HG02678 (cell line): ENCODE measurements around the gene GRID1.

Source experiments
- ATAC-seq: cut with Tn5 transposase; IDR thresholded peaks from one replicate; pipeline ENCODE4 v1.9.1; 2021; ENCODE audit warnings: mild to moderate bottlenecking, moderate library complexity; ENCODE audit not compliant: unreplicated experiment

GRID1 gene

DNA sequence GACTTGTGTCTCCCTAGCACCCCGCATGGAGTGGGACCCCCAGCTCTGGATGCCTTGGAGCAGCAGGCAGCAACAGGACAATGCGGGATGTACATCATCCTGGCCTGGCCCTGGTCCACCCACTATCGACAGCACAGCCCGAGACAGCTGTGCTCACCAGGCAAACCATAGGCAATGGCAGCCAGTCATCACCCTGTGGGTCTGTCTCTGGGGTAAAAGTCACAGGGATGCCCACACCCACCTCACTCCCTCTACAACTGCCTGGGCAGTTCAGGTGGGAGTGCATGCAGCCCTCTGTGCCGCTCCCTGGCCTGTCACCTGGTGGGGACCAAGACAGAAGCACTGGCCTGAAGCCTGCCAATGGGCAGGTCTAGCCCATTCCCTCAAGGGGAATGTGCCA is 147.8 kb downstream of the GRID1 start:
- no peak for ATAC-seq

DNA sequence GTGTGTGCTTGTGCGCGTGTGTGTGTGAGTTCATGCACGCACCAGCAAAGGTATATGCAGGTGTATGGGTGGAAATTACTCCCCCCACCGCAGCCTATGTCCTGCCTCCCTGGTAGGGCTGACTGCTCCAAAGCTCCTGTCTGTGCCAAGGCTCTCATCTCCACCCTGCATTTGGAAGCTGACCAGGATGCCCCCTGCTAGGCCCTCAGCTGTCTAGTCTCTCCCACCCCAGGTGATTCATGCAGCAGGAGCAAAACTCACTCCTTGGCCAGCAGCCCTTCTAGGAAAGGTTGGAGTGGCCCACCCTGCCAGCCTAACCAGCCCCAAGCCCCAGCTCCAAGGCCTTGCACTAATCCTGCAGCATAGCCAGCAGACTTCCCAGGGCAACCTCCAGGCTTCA is 148.4 kb downstream of the GRID1 start:
- ATAC-seq = no peak

DNA sequence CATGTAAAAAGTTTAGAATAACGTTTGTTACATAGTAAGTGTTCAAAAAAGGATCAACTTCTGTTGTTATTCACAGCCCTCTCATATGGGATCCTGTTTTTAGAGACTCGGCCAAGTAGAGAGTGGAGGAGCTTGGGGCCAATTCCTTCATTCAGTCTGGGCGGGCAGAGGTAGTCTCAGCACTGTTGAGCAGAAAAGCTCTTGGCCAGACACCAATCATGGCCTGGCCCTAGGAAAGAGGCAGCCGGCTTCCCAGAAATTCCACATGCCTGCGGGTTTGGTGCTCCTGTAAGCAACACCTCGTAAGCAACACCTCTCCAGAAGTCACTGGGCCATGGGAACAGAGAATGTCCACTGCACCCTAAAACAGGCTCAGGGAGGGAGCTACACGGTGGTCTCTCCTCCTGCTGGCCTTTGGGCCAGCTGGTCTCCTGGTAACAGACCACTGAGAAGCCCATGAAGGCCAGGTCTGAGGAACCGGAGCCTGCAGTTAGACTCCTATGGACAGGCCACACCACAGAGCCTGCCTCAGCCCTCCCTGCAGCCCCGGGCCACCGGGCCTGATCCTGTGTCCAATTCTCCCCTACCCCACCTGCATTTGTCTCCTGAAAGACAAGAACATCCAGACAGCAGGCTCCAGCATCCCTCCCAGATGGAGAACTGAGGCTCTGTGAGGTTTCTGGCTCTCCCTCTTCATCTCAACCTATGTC is 149.1 kb downstream of the GRID1 start:
- ATAC-seq = no peak

DNA sequence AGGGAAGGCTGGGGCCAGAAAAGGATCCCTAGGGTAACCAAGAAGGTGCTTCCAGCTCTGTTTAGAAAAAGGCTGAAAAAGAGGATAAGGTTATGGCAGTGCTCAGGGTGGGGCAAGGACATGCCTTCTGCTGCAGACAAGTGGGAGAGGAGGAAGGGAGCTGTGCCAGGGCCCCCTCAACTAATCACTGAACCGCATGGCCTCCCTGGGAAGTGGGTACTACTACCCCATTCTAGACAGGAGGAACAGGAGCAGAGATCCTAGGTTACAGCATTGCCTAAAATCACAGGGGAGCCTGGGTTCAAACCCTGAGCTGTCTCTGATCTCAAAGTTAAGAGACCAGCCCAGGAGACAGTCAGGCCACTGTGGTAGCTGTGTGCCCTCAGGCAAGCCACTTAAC is 149.7 kb downstream of the GRID1 start:
- ATAC-seq = no peak

DNA sequence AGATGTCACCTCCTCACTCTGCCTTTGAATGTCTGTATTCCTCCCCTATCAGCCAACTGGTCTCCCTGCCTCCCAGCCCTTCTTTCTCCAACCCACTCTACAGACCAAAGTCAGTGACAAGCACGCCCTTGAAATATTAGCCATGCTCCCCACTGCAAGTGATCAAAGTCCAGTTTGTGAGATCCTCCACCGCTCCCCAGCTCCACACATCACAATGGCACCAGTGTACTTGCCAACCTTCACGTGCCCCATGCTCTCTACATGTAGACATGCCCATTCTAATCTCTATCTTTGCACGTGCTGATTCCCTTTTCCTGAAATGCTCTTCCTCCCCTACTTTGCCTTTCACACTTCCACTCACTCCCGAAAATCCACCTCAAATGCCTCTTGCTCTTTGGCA is 150.9 kb downstream of the GRID1 start:
- no peak for ATAC-seq

DNA sequence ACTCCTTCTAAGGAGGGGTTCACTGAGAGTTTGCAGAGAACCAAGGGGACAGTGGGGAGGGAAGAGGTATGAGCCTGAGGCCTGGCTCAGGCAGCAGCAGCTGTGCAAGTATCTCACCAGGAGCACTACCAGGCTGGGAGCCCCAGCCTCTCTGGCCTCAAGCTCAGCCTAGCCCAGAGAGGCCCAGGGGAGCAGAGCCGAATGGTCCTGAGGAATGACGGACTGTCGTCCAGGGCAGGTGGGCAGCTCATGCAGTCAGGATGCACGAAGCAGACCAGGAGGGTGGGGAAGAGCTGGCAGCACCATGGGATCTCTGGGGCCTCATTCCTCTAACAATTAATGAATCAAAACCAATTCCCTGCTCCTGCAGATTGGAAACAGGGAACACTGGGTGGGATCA is 151.5 kb downstream of the GRID1 start:
- ATAC-seq = no peak

DNA sequence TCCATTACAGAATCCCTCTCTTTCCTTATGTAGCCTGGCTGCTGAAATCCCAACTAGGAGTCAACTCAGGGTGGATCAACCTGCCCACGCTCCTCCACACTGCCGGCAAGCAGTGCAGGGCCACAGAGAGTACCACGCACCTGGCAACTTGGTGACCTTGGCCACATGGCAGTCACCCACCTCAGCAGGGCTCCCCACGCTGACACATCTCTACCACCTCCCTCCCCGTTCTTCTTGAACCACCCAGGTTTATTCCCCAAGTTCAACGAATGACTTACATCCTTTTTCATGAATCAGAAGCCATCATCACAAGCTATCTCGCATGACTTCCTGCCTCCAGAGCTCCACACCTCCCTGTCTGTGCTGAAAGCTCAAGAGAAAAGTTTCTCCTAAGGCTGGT is 153.4 kb downstream of the GRID1 start:
- ATAC-seq = no peak

DNA sequence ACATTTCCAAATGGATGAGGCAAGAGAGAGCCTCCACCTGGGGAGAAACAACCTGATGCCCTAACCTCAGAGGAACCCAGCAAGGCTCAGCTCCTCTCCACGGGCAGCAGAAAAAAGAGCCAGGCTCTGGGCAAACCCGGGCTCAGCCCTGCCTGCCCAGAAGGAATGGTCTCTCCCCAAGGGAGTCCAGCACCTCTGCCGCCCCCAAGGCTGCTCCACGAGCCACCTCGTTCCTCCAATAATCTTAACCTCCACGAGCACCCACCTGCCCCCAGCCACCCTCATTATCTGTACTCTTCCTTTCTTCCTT is 154.2 kb downstream of the GRID1 start:
- ATAC-seq = no peak

DNA sequence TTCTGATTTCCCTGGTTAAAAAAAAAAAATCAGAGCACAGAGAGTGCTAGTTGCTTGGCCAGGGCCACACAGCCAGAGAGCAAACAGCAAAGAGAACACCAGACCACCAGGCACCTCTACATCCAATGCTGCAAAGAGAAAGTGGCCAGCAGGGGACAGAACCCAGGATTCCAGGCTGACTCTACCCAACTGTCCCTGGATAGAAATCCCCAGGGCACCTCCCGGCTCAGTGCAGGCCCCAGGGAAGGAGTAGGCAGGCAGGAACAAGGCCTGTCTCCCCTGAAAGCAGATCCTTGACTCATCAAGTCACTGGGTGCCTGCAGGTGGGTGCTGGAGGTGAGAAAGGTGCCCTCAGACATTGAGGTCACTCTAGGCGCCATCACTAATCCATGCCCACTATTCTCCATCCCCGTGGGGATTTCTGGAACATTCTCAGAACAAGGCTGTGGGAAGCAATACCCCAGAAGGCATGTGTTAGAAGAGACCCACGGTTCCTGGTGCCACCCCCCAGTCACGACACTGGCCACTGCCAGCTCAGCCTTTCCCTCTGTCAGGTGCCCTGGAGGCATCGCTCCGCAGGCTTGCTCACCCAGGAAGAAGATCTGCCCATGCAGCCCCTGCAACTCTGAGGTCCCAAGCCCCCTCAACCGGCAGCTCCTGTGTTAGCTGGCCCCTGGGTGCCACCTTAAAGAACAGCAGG is 154.8 kb downstream of the GRID1 start:
- no peak for ATAC-seq

DNA sequence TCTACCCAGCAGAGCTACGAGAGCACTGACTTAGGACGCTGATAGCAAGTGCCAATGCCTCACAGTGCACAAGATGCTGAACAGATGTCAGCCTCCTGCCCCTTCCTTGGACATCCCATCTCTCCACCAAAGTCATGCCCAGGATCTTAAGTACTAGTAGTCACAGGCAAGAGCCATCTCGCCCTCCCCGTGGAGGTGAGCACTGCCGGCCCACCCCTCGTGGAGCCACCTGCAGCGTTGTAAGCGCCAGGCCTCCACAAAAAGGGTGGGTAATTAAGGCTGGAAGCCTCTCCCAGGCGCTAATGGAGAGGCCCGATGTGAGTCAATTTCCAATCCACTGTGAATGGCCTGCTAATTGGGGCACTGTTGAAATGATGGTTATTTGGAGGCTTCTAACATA is 156.2 kb downstream of the GRID1 start:
- ATAC-seq = no peak

DNA sequence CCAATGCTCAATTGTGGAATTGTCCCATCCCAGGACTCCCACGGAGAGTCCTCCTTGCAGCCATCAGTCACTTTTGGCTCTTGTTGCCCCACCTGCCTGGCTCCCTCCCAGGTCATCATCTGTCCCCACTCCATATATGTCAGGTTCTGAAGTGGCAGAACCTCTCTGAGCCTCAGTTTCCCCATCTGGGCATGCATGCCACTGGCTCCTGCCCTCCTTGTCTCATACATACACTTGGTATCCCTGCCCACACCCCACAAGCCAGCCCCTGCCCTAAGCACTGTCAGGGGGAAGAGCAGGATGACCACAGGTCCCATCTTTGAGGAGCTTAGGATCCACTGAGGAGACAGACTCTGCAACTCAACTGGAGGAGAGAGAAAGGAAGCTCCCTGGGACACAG is 156.9 kb downstream of the GRID1 start:
- ATAC-seq = no peak

DNA sequence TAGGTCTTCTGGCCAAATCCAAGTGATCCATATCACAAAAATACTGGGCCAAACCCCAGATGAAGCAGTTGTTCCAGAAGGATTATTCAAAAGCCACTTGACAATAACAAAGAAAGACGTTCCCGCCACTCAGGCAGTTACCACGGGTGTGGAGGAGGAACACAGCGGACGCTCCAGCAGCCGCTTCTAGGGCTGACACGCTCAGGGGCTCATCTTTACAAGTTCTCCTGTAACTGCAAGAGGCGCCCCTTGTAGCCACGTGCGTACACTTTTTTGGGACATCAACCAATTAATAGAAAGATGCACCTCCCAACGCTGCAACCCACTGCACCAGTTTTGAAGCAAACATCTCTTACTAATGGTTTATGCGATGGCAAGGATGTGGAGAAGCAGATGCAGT is 159.4 kb downstream of the GRID1 start:
- no peak for ATAC-seq

DNA sequence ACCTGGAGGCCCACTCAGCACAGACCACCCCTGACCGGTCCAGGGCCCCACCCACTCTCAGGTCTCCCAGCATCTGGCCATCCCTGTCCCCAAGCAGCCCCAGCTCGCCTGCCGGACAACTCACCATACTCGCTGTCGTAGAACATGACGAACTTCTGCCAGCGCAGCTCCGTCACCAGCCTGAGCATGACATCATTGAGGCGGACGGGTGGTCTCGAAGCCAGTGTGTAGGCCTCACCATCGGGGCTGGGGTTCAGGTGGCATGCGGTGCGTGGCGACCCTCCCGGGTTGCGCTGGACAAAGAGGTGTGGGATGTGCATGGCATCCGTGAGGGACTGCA is 160.4 kb downstream of the GRID1 start:
- no peak for ATAC-seq

DNA sequence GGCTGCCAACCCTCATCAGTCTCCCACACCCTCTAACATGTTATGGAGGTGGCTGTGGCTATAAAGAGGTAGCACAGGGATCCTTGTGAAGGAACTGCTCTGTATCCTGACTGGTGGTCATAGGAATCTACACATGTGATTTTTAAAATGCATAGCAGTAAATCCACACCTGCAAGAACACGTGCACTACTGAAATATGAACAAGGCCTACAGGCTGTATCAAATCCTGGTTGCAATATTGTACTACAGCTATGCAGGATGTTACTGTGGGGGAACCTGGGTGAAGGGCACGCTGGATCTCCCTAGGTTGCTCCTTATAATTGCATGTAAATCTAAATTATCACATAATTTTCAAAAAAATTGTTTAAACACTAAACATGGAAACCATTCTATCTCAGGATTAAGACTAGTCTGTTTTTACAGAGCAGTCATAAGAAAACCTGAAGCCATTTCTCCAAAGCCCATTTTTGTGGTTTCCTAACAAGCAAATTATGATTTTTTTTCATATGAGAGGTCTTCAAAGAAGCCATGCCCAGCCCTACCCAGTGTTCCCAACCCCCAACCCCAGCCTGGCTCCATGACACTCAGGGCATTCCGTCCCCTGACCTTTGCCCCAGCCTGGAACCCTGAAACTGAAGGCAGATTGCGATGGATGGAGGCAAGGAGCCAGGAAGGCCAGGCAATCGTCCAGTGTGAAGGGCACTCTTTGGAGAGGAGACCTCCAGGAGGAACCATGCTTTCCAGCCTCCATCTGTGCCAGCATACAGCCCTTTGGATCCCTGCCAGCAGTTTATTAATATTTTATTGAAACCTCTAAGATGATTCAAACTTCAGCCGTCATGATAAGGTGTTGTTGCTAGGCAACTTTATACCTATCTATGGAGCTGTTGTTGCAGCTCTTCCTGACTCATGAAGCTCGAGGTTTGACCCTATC is 161.0 kb downstream of the GRID1 start:
- no peak for ATAC-seq

DNA sequence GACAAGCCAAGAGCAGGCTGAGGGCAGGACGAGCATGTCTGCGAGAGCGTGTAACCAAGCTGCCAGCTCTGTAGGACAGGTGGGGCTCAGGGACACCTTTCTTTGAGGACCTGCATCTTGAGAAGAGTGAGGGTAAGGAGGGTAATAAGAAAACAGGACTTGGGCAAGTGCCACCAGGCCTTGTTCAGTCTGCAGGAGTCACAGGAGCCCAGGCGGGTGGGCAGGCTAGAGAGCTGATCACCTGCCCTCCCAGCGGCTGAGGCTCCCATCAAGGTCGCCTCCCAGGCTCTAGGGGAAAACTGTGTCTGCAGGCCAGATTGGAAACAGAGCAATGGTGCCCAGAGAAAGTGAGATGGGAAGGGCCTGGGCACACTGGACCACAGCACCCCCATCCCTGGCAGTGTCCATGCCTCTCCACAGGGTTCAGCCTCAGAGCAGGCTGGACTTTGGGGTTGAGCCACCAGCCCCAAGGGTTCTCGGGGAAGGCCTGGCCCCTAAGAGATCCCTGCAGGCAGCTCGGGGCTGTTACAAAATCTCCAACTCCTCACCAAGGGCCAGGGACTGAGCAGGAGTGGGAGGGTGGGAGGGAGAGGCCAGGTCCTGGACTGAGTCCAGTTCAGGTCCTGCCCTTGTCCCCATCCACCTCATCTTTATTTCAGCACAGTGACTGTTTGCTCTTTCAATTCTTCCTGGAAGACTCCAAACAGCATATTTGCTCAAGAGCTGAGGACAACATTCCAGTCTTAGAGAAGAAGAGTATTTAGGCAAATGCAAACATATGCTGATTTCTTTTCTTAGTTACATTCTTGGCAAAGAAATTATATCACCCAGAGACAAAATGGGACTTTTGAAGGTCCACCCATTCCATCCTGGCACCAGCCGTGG is 161.9 kb downstream of the GRID1 start:
- no peak for ATAC-seq

DNA sequence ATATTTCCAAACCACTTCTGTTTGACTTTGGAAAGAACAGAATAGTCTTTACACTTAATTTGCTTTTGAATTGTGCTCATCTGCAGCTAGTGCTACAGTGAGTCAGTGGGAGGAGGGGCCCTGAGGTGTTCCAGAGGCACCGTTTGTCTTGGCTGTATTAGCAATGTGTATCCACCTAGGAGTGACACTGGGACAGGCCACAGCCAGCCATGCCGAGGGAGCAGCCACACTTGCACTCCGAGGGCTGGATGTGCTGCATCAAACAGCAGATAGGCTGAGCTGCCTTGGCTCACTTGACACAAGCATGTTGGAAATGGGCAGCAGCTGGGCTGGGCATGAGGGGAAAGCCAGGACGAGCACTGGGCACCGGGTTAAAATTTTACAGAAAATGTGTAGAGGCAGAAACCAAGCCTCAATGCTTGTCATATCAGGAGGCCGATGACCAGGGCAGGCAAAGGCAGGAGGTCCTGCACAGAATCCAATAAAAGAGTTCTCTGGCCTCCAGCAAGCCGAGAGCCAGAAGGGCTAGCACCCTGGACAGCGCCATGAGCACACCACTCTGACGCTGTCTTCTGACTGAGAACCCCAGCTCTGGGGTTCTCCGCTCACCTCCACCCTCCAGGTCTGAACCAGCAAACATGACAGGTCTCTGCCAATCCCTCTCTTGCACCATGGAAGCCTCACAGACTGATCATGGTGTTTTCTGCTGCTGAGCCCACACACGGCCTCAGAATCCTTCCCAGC is 163.3 kb downstream of the GRID1 start:
- no peak for ATAC-seq

DNA sequence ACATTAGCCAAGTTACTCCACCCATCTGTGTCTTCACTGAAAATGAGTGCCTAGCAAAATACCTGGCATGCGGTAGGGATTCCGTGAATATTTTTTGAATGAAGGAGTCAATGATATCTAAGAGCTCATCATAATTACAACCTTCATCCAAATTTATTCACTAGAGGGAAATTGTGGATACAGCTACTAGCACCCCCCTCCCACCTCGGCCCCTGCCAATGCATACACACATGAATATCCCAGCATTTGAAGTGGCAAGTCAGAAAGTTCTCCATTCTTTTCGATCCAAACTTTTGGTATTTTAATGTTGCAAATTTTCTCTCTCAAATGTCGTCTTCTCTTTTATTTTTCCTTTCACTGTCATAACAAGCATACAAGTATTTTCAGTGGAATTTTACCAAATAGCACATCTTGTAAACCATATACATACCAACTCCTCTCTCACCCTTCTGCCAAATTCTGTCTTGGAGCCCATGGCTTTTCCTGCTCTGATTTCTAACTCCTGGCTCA is 164.3 kb downstream of the GRID1 start:
- ATAC-seq = no peak

DNA sequence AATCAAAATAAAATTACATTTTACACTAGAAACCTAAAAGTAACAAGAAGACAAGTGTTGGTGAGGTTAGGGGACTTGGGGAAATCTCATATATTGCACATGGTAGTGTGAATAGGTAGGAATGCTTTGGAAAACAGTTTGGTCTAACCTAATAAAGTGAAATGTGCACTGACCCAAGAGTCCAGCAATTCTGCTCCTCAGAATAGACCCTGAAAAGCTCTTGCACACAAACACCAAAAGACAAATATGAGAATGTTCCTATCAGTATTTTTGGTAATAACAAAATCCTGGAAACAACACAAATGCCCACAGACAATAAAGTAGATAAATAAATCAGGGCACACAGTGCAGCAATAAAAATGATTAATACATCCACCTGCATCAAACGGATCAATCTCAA is 165.7 kb downstream of the GRID1 start:
- no peak for ATAC-seq

DNA sequence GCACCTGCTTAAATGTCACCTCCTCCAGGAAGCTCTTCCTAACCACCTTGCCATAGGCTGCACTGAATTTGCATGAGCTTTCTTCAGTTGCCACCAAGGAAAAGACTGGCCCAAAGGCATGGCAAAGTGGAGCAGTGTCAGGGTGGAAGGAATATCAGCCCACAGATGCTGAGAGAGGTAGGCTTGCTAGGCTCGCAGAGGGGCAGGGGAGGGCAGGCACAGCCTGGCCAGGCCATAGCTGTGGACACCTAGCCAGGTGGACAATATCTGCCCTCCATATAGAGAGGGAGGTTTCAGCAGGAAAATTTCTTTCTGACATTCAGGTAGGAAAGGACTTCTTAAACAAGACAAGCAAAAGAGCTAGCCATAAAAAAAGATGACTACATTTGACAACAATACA is 166.3 kb downstream of the GRID1 start:
- ATAC-seq = no peak

DNA sequence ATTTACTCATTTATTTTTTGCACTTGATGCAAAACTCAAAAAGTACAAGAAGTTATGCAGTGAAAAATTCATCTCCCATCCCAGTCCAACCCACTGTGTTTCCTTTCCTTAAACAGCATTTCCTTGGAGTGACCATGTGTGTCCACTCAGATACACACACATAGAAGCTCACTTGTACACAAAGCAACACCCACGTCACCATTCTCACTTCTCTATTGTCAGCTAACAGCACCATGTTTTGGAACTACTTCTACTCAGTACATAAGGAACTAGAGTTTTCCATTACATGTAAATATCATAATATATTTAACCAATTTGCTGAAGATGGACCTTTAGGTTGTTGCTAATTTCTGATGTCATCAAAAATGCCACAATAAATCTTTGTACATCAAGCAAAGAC is 167.6 kb downstream of the GRID1 start:
- ATAC-seq = no peak
